ENCODE data around the gene RERE.
"Not testable (repeated sequence)": the region's sequence is repeated elsewhere in the genome, so short reads cannot be mapped to it uniquely, and the experiment has no call there.

Gene RERE

DNA sequence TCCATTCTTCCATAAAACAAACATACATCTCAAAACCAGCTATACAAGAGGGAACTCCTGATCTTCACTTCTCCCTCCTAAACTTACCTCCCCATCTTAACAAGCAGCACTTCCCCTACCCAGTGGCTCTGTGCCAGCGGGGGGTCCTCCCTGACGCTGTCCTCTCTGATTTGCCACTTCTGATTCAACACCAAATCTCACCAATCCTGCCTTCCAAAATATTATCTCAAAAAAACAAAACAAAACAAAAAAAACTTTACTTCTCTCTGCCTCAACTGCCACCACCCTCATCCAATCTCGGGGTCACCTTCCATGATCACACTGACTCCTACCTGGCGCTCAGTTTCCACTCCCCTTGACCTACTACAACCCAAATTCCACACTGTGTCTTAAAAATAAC lies 426.7 kb downstream of the RERE start:
- DNase-seq: no peak

DNA sequence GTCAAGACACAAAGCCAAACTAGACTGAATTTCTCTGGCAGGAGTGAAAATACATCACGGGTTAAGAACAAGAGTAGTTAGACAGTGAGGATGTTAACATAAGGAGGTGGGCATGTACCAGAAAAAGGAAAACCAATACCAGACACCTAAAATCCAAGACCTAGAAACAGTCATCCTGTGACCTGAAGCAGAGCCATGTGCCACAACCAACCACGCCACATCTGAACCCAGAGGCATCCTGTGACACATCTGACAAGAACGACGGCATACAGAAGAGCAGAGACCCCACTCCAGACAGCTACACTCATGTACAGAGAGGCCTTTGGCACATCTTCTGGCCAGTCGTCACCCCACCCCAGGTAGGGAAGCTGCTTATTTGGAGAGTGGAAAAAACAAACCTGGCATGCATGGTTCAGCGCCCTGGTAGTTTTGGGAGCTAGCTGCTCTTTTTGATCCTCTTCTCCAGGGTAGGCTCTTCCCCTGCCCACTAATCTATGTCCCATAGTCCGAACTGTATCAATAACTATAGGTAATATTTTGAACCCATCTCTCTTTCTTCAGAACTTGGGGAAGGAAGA lies 427.4 kb downstream of the RERE start:
- DNase-seq: no peak

DNA sequence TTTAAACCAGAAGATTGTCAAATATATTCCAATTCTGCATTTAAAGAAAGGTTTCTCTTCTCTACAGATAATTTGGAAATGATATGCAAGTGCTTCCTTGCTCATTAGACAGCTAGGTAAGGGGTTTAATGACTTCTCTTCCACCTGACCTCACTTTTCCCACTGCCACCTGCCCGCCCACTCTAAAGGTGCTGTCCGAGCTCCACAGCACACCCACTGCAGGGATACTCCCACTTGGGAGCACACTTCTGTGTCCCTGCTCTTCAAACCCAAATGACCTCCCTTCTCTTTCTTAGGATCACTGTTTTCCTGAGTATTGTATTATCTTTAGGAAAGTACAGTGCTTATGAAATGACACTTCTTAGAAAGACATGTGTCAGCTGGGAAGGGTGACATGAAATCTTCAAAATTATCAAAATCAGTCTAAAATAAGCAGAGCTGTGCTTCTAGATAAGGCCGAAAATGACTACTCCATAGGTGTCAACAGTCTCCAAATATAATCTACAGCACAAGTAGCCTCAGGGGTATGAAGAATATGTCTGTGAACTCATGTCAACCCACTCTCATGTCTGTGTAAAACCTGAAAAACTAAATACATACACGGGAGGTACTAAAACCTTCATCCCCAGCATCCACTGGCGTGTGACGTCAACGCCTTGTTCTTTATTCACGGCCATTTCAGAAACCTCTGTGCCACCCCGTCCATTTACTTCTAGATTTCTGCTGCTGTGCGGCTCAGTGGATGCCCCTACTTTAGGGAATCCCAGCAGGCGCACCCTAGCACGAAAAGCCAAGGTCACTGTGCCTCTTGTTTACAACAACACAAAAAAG lies 428.5 kb downstream of the RERE start:
- no peak for DNase-seq

DNA sequence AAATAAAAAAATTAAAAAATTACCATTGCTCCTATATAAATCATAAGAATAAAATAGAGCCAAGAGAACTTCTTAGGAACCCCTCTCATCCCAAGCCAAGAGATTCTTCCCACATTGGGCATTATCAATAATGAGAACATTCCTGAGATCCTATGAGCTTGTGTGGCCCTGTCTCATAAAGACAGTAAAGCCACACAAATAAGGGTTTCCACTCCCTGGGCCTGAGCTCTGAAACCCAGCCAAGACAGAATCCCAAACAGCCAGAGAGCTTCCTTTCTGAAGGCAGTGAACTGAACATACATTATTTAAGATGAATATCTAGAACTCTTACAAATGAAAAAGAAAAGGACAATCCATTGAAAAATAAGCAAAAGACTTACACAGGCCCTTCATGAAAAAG lies 431.2 kb downstream of the RERE start:
- DNase-seq: no peak

DNA sequence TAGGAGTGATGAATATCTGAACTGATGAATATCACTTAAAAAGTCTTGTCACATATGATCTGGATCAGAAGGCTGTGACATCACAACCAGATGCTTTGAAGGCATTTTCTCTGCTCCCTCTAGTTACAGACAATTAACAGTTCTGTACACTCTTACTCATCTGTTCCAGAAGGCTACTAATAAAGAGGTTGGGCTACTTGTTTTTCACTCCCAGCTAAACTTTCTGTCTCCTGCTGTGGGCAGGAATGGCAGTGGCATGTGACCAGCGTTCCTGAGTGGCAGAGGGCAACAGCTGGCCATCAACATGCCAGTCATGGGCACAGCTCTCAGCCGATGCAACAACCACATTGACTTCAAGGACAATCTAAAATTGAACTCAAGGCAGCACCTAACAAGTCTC lies 432.9 kb downstream of the RERE start:
- no peak for DNase-seq

DNA sequence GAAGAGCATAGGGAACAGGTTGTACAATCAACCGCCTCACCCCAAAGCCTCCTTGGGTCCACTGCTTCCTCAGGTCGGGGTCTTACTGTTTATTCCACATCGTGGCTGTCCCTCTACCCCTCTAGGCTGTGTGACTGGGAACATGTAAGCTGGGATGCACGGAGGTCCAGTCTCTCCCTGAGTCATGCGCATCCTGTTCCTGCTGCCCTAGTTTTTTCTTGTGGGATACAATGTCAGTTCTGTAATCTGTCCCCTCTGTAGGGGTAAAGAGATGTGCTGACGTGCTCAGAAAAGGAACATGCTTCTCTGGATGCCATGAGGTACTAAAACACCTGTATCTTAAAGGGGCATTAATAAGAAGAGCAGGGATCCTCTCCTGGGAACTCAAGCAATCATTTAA lies 433.4 kb downstream of the RERE start:
- no peak for DNase-seq

DNA sequence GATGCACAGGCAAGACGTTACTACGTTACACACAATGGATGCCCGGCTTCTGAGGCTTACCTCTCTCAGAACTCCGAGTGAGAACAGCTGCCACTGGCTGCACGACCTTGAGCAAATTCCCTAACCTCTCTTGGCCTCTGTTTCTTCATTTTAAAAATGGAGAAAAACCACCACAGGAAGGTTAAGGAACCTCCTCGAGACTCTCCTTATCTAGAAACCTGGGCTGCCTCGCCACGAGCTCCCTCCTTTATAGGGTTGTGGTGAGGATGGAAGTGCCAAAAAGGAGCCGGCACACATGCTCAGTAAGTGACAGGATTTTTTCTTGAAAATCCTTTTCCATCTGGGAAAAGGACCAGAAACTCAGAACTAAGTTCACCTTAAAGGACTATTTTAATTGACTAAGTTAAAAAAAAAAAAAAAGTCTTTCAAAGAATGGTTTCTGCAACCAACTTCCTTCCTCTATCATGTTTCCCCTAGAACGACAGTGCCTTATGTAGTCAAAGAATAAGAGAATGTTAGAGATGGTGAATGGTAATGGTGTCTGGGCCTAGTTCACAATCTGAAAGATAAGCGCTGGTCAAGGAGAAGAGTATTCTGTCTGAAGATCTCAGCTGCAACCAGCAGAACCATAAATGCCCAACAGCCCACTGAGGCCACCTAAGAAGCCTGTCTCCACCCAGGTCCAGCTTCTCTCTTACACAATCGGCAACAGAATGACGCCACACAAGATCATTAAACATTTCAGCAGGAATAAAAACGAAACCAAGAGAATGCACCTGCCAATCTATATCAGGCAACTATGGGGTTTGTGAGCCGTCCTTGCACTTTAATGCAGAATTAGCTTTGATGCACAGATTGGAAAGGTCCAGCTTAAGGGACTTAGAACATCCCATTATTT lies 434.6 kb downstream of the RERE start:
- no peak for DNase-seq

DNA sequence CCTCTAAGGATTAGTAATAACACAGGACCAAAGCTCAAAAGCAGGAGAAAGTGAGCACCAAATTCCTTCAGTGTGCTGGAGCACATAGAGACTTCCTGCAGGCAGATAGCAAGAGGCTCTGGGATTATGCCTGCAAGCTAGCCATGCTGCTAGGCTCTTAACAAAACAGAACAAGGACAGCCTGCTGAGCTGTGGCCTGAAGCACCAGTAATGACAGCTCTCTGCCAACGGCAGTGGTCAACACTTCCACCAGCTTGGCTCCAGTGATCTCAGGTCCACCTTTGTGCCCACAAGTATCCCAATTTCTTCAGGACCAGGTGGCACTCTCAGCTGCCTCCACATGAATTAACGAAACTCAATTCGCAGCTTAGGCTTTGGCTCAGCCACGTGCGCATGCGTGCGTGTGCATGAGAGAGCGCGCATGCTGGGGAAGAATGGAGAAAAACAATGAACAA lies 435.4 kb downstream of the RERE start:
- DNase-seq: no peak

DNA sequence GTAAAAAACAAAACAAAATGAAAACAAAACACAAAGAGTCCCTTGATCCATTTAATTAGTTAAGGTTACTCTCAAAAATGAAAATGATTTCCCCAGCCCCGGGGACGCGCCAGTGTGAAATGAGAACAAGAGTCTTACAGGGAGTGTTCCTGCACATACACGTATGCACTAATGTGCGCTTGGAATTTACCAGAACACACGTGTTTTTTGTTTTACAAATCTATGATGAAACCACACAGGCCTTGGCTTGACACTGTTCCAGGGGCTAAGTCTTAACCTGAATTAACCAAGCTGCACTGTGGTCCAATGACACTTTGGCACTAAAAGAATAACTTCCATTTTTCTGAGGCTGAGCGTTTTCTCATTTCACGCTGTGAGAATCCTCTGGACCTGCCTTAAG lies 435.8 kb downstream of the RERE start:
- DNase-seq: no peak

DNA sequence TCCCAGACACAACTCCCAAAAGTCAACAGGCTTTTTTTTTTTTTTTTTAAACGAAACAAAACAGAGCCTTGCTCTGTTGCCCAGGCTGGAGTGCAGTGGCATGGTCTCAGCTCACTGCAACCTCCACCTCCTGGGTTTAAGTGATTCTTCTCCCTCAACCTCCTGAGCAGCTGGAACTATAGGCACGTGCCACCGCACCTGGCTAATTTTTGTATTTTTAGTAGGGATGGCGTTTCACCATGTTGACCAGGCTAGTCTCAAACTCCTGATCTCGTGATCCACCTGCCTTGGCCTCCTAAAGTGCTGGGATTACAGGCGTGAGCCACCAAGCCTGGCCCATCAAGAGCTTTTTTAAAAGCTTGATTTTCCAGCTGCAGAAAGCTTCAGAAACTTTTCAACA lies 437.1 kb downstream of the RERE start:
- not testable (repeated sequence) for DNase-seq

DNA sequence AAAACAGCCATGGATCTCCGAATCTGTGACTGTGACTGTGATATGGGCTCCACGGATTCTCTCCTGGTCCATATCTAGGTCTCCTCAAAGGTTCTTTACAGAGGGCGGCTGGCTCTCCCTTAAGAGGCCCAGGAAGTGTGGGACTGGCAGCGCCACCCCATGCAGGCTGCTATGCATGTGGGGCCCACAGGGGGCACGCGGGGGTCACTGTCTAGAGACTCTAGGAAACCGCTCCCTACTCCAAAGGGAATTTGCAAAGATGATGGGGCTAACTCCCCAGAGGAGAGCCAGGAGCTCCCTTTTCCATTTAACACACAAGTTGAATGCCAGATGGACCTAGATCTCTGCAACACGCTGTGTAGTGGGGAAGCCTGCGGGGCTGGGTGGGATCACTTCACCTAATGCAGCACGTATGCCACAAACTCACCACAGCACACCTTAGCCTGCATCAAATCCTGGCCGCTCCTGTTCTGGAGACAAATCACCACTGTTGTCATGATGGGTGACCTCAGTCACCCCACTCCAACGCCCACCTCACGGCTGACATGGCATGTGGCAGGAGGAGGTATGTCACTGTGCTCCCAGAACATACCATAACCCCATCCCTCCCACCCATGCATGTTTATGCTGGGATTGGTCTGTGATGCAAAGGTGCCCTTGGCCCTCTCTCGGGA lies 437.8 kb downstream of the RERE start:
- no peak for DNase-seq

DNA sequence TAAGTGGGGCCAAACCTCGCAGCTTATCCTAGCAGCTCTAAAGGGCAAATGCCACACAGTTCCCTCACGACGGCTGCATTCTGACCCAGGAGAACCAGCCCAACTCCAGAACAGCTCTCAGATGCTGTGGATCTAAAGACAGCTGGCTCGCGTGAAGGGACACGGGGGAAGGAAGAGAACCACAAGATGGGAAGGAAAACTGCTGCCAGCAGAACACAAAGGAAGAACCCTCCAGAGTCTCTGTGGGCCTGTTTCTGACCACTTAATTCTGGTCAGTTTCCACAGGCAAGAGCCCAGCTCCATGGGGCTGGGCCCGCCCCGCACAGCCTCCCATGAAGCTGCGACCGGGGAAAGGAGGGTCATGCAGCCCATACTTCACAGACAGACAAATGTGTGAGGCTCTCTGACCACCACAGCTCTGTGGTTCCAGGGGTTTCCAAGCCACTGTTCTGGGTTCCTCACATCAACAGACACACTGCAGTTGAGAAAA lies 438.4 kb downstream of the RERE start:
- no peak for DNase-seq

DNA sequence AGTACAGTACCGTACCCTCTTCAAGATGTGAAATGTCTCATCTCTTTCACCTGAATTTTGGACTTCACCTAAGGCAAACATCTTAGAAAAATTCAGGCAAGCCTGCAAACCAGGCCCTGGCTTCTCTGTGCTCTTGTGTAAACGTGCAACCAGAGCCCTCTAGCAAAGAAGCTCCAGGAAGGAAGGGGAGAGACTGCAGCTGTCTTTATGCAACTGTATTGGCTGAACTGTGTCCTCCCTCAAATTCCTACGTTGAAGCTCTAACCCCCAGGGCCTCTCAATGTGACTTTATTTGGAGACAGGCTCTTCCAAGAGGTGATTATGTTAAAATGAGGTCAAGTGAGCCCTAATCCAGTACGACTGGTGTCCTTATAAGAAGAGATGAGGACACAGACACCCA lies 439.3 kb downstream of the RERE start:
- no peak for DNase-seq

DNA sequence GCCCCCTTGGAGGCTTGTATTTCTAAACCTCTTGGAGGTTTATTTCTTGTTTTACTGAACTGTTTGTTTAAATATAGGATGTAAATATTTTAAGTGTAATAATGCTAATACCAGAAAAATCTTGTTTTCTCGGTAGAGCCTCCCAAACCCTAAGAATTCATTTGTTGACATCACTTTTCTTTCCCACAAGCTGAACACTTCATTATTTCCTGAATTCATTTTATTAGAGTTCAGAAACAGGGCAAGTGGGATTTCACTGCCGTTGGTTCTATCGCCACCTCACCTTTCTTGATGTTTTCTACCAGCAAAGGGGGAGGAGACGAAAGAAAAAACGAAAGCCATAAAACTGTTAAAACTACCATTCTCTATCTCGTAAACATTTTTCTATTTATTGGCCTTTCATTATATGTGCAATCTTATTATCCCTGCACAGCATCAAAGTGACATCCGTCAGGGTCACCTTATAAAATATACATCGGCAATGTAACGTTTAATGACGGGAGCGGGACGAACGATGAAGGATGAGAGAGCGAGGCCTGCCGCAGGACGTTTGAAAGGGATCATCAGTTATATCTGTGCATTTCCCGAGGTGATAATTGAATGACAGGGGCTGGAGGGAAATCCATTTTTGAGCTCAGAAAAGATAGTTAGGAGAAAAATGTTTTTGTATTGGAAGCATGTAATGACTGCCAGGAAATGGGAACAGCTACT lies 440.0 kb downstream of the RERE start:
- no peak for DNase-seq

DNA sequence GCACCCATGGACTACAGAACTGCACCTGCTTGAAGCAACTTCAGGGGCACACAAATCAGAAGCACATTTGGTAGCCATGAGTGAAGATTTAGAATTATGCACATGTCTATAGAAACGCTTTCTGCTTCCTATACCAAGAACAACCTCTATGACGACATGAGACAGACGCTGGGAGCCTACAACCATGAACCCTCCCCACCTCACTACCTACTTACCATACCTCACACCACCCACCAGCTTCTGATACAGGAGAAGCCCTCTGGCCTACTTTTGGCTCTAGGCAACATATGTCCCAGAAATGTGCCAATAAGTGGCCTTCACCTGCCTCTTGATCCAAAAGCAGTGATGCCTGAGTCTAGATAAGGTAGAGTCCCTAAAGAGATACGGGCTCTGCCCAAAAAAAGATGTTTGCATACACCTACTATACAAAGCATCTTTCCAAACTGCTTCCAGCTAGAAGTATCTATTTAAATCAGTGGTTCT lies 441.0 kb downstream of the RERE start:
- DNase-seq: no peak

DNA sequence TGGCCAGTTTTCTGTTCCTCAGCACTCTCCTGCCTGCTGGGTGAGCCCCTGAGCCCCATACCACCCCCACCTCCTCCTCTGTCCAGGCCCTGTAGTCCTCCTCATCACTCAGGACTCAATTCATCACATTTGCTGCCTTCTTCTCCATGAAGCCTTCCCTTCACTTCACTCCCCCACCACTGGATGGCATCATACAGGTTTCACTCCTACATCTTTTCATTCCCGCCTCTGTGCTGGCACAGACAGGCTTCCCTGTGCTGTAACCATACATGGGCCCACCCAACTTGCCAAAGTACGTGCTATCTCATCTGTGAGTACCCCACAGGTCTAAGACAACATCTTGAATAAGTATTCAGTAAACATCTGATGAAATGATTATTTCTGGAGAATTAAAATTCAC lies 442.6 kb downstream of the RERE start:
- peak in 1 of 2 experiments; percentile 16 for DNase-seq

DNA sequence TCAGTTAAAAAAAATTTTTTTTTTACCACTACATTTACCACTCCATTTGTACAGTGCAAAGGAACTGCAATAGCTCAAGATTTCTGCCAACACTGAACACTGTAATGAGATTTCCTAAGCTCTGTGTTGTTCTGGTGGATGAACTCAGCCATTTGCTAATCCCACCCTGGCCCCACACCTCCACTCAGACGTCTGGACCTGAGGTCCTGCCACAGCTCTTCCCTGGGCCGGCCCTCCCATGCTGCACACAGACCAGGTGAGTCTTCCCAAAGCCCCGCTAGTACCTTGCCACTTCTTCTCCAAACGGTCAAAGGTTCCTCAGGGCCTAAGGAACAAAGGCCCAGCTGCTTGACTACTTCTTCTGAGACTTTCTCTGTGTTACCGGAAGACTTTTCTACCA lies 443.1 kb downstream of the RERE start:
- no peak for DNase-seq

DNA sequence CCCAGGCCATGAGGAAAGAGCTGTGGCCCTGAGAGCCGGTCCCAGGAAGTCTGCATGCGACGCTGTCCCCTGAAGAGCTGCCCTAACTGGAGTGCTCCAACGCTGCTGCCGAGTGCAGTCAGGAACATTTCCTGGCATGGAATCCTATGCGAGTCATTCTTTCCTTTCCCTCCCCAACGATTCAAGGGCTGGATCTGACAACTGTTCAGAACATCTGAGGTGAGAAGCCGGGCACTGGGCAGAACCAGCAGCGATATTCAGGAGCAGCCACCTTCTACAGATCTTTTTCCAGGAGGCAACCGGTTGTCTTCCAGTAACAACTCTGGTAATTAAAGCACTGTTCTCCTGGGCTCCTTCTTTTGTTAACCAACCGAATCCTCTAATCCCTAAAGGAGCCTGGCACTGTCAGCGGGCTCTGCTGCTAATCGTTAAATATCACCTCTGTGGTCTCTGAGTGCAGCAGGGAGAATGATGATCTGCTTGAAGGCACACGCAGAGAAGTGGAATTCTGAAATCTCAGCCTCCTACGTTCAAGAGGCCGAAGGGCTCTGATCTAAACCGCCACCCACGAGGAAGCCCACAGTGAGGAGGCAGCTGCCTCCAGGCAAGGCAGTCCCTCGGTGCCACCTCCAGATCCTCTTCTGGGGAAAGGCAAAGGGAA lies 443.7 kb downstream of the RERE start:
- DNase-seq: no peak

DNA sequence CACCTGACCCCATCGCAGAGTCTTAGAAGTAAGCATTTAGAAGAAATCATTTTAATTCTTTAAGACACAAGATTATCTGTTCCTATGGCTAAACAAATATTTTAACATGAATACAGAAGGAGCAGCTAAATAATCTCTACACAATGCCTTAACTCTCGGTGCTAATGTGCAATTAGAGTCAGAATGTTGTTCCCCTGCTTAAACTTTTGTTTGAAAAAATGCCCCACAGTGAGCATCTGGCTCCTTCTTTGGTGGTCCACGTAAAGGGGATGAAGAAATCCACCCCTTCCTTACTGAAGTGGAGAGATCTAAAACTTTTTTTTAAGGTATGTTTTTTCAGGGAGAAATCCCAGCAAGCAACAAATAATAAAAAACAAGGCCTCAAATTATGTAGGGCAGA lies 444.3 kb downstream of the RERE start:
- DNase-seq: no peak

DNA sequence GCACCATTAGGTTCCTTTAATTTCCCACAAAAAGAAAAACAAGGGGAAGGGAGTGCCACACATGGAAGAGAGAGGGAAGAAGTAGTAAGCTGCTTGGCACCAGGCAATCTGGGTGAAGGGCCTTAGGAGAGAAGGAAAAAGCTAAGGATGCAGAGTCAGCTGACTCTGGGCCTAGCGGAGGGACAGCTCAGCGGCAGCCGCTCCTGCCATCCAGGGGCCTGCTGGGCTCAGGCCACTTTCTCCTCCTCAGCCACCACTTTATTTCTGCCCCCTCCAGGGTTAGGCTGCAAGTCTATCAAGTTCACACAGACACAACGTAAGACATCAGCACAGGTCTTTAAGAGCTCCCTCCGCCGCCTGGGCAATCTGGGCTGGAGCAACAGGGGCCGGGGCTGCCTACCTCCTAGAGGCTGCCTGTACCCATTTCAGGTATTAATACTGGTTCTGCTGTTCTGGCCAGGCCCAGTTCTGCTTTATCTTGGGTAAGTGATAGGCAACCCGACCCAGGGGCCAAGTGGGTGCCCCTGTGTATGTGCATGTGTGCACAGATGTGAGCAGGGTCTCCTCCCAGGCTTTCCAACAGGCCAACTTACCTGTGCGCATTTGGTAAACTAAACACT lies 446.0 kb downstream of the RERE start:
- no peak for DNase-seq

DNA sequence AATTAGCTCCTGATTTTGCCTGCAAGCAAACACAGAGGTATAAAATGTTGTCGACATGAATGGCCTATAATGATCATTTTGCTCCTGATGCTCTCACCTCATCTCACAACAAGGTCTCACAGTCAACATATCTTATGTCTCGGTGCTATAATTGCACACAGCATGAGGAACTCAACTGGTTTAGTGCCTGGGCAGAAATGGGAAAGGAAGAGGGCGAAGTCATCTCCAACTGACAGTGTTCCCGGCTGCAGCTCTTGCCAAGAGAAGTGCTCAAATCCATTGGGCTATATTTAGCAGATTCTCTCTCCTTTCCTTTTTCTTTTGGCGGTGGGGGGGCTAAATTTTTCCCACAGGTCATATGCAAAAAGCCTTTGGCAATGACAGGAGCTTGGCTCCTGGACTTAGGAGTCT lies 446.5 kb downstream of the RERE start:
- DNase-seq: no peak

Data from activated CD4-positive, alpha-beta T cell treated with anti-CD3 and anti-CD28 coated beads, Interleukin-2, amount 50 U/mL, for 4 hours (primary cell).